ENCODE data around the gene LBHD1. TPM values are rescaled to one million over a fixed set of nuclear protein-coding genes. Genes with fewer than 3 reads are reported as not detected.

LBHD1 gene
- total RNA-seq, result 5.2 and 5.5 TPM in 2 replicates

DNA sequence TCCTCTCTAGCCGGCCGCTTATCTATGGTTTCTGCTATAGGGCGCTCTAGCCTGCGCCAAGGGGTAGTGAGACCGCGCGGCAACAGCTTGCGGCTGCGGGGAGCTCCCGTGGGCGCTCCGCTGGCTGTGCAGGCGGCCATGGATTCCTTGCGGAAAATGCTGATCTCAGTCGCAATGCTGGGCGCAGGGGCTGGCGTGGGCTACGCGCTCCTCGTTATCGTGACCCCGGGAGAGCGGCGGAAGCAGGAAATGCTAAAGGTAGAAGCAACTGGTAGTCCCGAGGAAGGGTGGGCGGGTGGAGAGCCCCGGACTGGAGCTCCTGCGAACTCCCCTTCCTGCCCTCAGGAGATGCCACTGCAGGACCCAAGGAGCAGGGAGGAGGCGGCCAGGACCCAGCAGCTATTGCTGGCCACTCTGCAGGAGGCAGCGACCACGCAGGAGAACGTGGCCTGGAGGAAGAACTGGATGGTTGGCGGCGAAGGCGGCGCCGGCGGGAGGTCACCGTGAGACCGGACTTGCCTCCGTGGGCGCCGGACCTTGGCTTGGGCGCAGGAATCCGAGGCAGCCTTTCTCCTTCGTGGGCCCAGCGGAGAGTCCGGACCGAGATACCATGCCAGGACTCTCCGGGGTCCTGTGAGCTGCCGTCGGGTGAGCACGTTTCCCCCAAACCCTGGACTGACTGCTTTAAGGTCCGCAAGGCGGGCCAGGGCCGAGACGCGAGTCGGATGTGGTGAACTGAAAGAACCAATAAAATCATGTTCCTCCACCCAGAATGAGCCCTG, at the start of gene LBHD1, which contains the start of gene UQCC3:
Gene LBHD1 (minus strand): TSS at position 660 of the 782 bp plus-strand sequence. CDS start 2,236 bp downstream, outside the sequence.
Gene UQCC3 (plus strand): TSS at position 66 of the 782 bp plus-strand sequence. CDS start 73 bp downstream, at position 139.

DNA sequence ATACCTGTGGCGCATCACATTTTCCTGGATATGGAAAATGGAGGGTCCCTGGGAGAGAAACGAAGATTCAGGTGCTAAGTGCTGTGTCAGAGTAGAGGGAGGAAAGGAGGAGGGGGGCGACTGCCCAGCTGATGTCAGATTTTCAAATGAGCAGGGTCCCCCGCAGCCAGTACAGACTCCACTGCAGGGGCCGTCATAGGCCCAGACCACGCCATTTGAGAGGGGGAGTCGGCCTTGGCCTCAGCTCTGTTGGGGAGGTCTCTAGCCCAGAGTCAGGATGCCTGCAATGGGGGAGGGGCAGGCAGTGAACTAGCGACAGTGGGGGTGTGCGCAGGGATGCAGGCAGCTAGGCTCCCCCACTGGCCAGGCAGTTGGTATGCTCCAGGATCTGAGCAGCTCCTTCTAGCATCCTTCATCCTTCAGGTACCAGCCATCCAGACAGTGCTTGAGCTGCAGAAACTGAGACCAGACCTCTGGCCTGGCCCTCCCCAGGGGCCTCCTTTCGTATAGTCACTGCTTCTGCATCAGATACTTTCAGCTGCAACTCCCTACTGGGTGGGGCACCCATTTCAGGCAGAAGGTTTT, 35.3 kb upstream of the LBHD1 start, which contains the start of the genes BSCL2 and GNG3:
Gene BSCL2 (minus strand): TSS at position 148 of the 585 bp plus-strand sequence. CDS start 229 bp downstream, outside the sequence.
Gene GNG3 (plus strand): TSS at position 400 of the 585 bp plus-strand sequence. CDS start 620 bp downstream, outside the sequence.

DNA sequence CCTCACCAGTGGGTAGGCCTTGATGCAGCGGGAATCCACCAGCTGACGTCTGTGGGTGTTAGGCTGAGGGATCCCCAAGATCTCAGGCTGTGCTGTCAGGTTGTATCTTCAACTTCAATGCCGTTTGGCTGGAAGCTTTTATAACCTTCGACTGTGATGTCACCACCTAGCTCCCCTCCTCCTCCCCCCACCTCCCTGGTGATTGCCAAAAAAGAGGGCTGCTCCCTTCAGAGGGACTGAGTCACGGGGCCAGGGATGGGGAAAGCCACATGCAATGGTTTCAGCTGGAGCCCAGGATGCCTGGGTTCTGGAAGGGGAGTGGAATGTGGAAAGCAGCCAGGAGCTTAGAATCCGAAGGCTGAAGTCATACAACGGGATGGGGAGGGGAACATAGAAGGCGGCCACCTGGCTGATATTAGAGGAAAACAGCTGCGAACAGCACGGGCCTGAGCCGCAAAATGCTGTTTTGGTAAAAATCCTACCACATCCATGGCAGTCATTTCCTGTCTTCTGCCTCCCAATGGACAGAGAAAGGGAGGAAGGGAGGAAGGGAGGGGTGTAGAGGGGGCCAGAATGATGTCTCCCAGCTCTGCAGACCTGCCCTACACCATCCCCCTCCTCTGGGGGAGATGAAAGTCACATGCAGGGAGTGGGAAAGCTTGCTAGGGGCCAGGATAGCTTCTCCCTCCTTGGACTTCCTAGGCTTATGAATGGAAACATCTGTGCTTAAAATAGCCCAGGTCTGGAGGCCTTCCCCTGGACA, 17.5 kb upstream of the LBHD1 start, which contains the start of gene LRRN4CL:
Gene LRRN4CL (minus strand): TSS at position 110 of the 763 bp plus-strand sequence. CDS start 1,022 bp downstream, outside the sequence.

GRCh38 chr11:62678770-62679696, 7.0 kb upstream of the LBHD1 start, which contains the start of gene UBXN1:
UBXN1 (minus strand) TSS chr11:62679073; CDS start chr11:62678923, 150 bp downstream.

DNA sequence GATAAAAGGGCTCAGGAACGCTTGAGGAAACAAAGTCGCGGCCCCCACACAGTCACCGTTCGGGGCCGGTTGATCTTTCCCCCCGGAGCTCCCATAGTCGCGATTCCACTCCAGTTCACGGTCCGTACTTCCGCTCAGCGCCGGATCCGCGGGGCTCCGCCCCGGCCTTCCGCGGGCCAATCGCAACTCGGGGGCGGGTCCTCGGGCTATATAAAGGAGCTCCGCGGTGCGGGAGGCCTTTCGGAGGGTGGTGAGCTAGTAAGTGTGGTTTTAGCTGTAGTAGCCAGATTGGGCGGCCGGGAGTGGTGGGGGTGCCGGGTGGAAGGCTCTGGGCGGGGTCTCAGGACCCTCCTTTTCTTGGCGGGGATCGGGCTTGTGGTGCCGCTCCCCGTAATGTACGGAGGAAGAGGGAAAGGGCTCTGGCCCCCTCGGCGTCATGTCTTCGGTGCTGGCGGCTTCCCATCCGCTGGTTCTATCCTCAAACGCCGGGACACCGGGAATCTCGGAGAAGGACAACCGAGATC, 6.9 kb downstream of the LBHD1 start, which contains the start of the genes C11orf98 and CSKMT:
Gene C11orf98 (minus strand): TSS at position 136 of the 524 bp plus-strand sequence. CDS start 41 bp downstream, at position 95.
Gene CSKMT (plus strand): TSS at position 238 of the 524 bp plus-strand sequence. CDS start 568 bp downstream, outside the sequence.

GRCh38 chr11:62645946-62646824, 25.9 kb downstream of the LBHD1 start, which contains the start of gene GANAB:
GANAB (minus strand) TSS chr11:62646613; CDS start chr11:62646599, 14 bp downstream.

GRCh38 chr11:62621567-62622470, 50.2 kb downstream of the LBHD1 start, which contains the start of gene B3GAT3:
B3GAT3 (minus strand) TSS chr11:62621986; CDS start chr11:62621947, 39 bp downstream.

Small RNA genes within 50 kb of the gene (small RNA-seq; reads per million reads assigned to genes)
- gene SNORA57 (ENCODE audit: low replicate concordance), result not detected

Other genes with a start within 250 kb of the LBHD1 start
- 206 and 490 TPM in 2 replicates for gene AHNAK, start 125.5 kb downstream of the LBHD1 start, total RNA-seq
- 914 and 1,622 TPM in 2 replicates for gene EEF1G, start 98.4 kb downstream of the LBHD1 start, total RNA-seq
- gene TUT1, start 80.7 kb downstream of the LBHD1 start, total RNA-seq, result 7.4 and 8.4 TPM in 2 replicates
- 82.7 and 179 TPM in 2 replicates for gene MTA2, start 70.4 kb downstream of the LBHD1 start, total RNA-seq
- 17.9 and 20.3 TPM in 2 replicates for gene EML3, start 59.5 kb downstream of the LBHD1 start, total RNA-seq
- 1.3 and 4.6 TPM in 2 replicates for gene ROM1, start 59.0 kb downstream of the LBHD1 start, total RNA-seq
- gene B3GAT3, start 50.3 kb downstream of the LBHD1 start, total RNA-seq, result 34.6 and 47.0 TPM in 2 replicates
- 222 and 365 TPM in 2 replicates for gene GANAB, start 25.7 kb downstream of the LBHD1 start, total RNA-seq
- 19.0 and 38.4 TPM in 2 replicates for gene INTS5, start 19.0 kb downstream of the LBHD1 start, total RNA-seq
- 19.9 and 31.8 TPM in 2 replicates for gene C11orf98, start 7.1 kb downstream of the LBHD1 start, total RNA-seq
- 5.3 and 10.0 TPM in 2 replicates for gene CSKMT, start 7.0 kb downstream of the LBHD1 start, total RNA-seq
- 4.6 and 7.6 TPM in 2 replicates for gene UQCC3, start 594 bp downstream of the LBHD1 start, total RNA-seq
- gene UBXN1, start 6.8 kb upstream of the LBHD1 start, total RNA-seq, result 62.4 and 230 TPM in 2 replicates
- gene LRRN4CL, start 17.3 kb upstream of the LBHD1 start, total RNA-seq, result 3.7 and 4.7 TPM in 2 replicates
- gene BSCL2, start 35.2 kb upstream of the LBHD1 start, total RNA-seq, result 42.2 and 63.7 TPM in 2 replicates
- gene GNG3, start 35.4 kb upstream of the LBHD1 start, total RNA-seq, result not detected in 2 replicates
- 7.0 and 16.3 TPM in 2 replicates for gene HNRNPUL2, start 55.2 kb upstream of the LBHD1 start, total RNA-seq
- gene TTC9C, start 56.2 kb upstream of the LBHD1 start, total RNA-seq, result 39.8 and 49.1 TPM in 2 replicates
- gene ZBTB3, start 81.9 kb upstream of the LBHD1 start, total RNA-seq, result 15.1 and 18.3 TPM in 2 replicates
- 54.0 and 56.0 TPM in 2 replicates for gene POLR2G, start 89.3 kb upstream of the LBHD1 start, total RNA-seq
- 19.3 and 29.5 TPM in 2 replicates for gene TAF6L, start 99.1 kb upstream of the LBHD1 start, total RNA-seq
- gene TMEM179B, start 115.1 kb upstream of the LBHD1 start, total RNA-seq, result 42.2 and 50.7 TPM in 2 replicates
- 11.2 and 21.0 TPM in 2 replicates for gene TMEM223, start 119.7 kb upstream of the LBHD1 start, total RNA-seq
- gene NXF1, start 133.2 kb upstream of the LBHD1 start, total RNA-seq, result 35.2 and 49.5 TPM in 2 replicates
- 48.7 and 70.2 TPM in 2 replicates for gene STX5, start 159.8 kb upstream of the LBHD1 start, total RNA-seq
- gene TEX54, start 160.6 kb upstream of the LBHD1 start, total RNA-seq, result not detected in 2 replicates
- 44.6 and 56.4 TPM in 2 replicates for gene WDR74, start 167.3 kb upstream of the LBHD1 start, total RNA-seq
- gene SLC3A2, start 208.6 kb upstream of the LBHD1 start, total RNA-seq, result 160 and 906 TPM in 2 replicates
- gene CHRM1, start 249.1 kb upstream of the LBHD1 start, total RNA-seq, result not detected in 2 replicates

Measured in placental pericyte (primary cell).